Activated B cell treated with CpG ODN at 0.5 μM for 24 hours (primary cell): ENCODE data around the gene VANGL1. TPM values are rescaled to one million over a fixed set of nuclear protein-coding genes. Genes with fewer than 3 reads are reported as not detected.

Source experiments
- ATAC-seq: fragments of 200-7000 bp; cut with Tn5 transposase; one replicate; pipeline ENCODE4 v1.10.0; 2021; ENCODE audit warnings: low read depth, mild to moderate bottlenecking, moderate library complexity
- CTCF ChIA-PET: fragments of 350-600 bp; sonication (Branson Sonifier 250); formaldehyde crosslinking; loops from one replicate; lab custom pipeline; 2021; ENCODE audit warnings: antibody characterized with exemption; lab: Charles Lee
- POLR2A ChIA-PET: fragments of 350-600 bp; sonication (Branson Sonifier 250); formaldehyde crosslinking; loops from one replicate; lab custom pipeline; 2021; ENCODE audit warnings: antibody characterized with exemption; lab: Charles Lee
- DNase-seq: peaks from one replicate; pipeline ENCODE4 v3.0.0; 2022
- H3K27ac Mint-ChIP-seq: one replicate; pipeline ENCODE4 v1.8.0; 2020; ENCODE audit warnings: mixed read lengths
- H3K27me3 Mint-ChIP-seq: one replicate; pipeline ENCODE4 v1.8.0; 2021; ENCODE audit warnings: mixed read lengths
- H3K36me3 Mint-ChIP-seq: one replicate; pipeline ENCODE4 v1.8.0; 2021; ENCODE audit warnings: low read depth, mixed read lengths
- H3K4me1 Mint-ChIP-seq: one replicate; pipeline ENCODE4 v1.8.0; 2021; ENCODE audit warnings: mixed read lengths
- H3K4me3 Mint-ChIP-seq: one replicate; pipeline ENCODE4 v1.8.0; 2020; ENCODE audit warnings: mild to moderate bottlenecking, mixed read lengths
- H3K9me3 Mint-ChIP-seq: one replicate; pipeline ENCODE4 v1.8.0; 2020; ENCODE audit warnings: mixed read lengths
- intact Hi-C: fragments of 100-400 bp; cut with micrococcal nuclease; formaldehyde crosslinking; loops from one replicate; pipeline ENCODE4 v1.15.1; 2024
- total RNA-seq: library from RNA; stranded (reverse); gene quantifications from 2 replicates; pipeline ENCODE4 v1.2.3, GENCODE V29; 2022
- TF ChIP-seq, protein P1 (sequence below): fragments of 200-600 bp; IDR thresholded peaks from one replicate; pipeline ENCODE4 v1.8.0; 2022; ENCODE audit warnings: antibody characterized with exemption, mild to moderate bottlenecking

VANGL1 gene
- total RNA-seq, 1 donor from 2014 or later: 1.2 TPM

GRCh38 chr1:115687744-115688143 is 46.0 kb downstream of the VANGL1 start:
- intact Hi-C loops: no loop called here

GRCh38 chr1:115690972-115691371 is 49.2 kb downstream of the VANGL1 start:
- Mint-ChIP-seq H3K4me1 (no peaks in the 10 kb centered on the region), H3K27ac (no peak overlapping the region), H3K9me3 (no peaks in the 10 kb centered on the region), H3K27me3 (no peaks in the 10 kb centered on the region), H3K4me3 (no peak overlapping the region), H3K36me3 (no peaks in the 10 kb centered on the region)
- intact Hi-C loops: no loop called here
- ChIA-PET CTCF (no interaction called here), POLR2A (no interaction called here)
- no peak for ATAC-seq
- no peak for DNase-seq
- TF ChIP-seq, protein P1, sequence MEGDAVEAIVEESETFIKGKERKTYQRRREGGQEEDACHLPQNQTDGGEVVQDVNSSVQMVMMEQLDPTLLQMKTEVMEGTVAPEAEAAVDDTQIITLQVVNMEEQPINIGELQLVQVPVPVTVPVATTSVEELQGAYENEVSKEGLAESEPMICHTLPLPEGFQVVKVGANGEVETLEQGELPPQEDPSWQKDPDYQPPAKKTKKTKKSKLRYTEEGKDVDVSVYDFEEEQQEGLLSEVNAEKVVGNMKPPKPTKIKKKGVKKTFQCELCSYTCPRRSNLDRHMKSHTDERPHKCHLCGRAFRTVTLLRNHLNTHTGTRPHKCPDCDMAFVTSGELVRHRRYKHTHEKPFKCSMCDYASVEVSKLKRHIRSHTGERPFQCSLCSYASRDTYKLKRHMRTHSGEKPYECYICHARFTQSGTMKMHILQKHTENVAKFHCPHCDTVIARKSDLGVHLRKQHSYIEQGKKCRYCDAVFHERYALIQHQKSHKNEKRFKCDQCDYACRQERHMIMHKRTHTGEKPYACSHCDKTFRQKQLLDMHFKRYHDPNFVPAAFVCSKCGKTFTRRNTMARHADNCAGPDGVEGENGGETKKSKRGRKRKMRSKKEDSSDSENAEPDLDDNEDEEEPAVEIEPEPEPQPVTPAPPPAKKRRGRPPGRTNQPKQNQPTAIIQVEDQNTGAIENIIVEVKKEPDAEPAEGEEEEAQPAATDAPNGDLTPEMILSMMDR: no peak

More at GRCh38 chr1:115687744-115688143, 46.0 kb downstream of the VANGL1 start:
- Mint-ChIP-seq H3K27ac (no peak overlapping the region), H3K27me3 (no peaks in the 10 kb centered on the region), H3K9me3 (no peaks in the 10 kb centered on the region), H3K4me3 (no peak overlapping the region), H3K4me1 (no peaks in the 10 kb centered on the region), H3K36me3 (no peaks in the 10 kb centered on the region)
- ATAC-seq (no peak), DNase-seq (no peak)
- TF ChIP-seq, protein P1: no peak
- CTCF ChIA-PET: no interaction called here
- POLR2A ChIA-PET: no interaction called here

GRCh38 chr1:115692224-115692623 is 50.5 kb downstream of the VANGL1 start:
- intact Hi-C loops: no loop called here
- H3K9me3 Mint-ChIP-seq: no peaks in the 10 kb centered on the region
- ChIA-PET CTCF (no interaction called here), POLR2A (no interaction called here)
- no peak for ATAC-seq
- DNase-seq: no peak
- H3K4me1 Mint-ChIP-seq: no peaks in the 10 kb centered on the region
- no peaks in the 10 kb centered on the region for H3K36me3 Mint-ChIP-seq
- no peak overlapping the region for H3K4me3 Mint-ChIP-seq
- TF ChIP-seq, protein P1: no peak
- no peak overlapping the region for H3K27ac Mint-ChIP-seq
- no peaks in the 10 kb centered on the region for H3K27me3 Mint-ChIP-seq

GRCh38 chr1:115694805-115695204 is 53.0 kb downstream of the VANGL1 start:
- H3K4me1 Mint-ChIP-seq: no peaks in the 10 kb centered on the region
- no peak overlapping the region for H3K4me3 Mint-ChIP-seq
- TF ChIP-seq, protein P1: no peak
- no peak for ATAC-seq
- intact Hi-C loops: no loop called here
- ChIA-PET CTCF (no interaction called here), POLR2A (no interaction called here)
- H3K27me3 Mint-ChIP-seq: peaks cover 3% of the 10 kb centered on the region
- no peaks in the 10 kb centered on the region for H3K9me3 Mint-ChIP-seq
- no peak overlapping the region for H3K27ac Mint-ChIP-seq
- H3K36me3 Mint-ChIP-seq: no peaks in the 10 kb centered on the region
- no peak for DNase-seq

DNA sequence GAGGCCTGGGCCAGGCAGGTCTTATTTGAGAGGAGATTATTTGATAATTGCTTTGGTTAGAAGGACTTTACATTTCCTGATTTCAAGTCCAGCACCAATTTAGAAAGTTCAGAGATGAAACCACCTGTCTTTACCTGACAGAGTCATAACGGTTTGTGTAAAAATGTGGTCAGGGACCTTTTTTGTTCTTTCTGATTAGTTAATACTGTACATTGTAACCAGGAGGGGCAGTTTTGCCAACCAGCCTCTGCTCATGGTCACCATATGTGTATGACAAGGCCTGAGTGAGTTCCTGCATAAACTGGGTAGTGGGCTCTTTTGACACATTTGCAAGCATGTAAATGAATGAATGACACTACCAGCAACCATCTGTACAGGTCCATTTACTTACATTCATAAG is 55.8 kb downstream of the VANGL1 start:
- POLR2A ChIA-PET: no interaction called here
- peaks cover 4% of the 10 kb centered on the region for H3K27me3 Mint-ChIP-seq
- intact Hi-C loops: no loop called here
- no peak overlapping the region for H3K4me3 Mint-ChIP-seq
- CTCF ChIA-PET: no interaction called here
- TF ChIP-seq, protein P1: no peak
- DNase-seq: no peak
- H3K36me3 Mint-ChIP-seq: no peaks in the 10 kb centered on the region
- H3K4me1 Mint-ChIP-seq: no peaks in the 10 kb centered on the region
- H3K27ac Mint-ChIP-seq: no peak overlapping the region
- no peaks in the 10 kb centered on the region for H3K9me3 Mint-ChIP-seq
- ATAC-seq: no peak
